Stimulated activated CD8-positive, alpha-beta memory T cell treated with anti-CD3 and anti-CD28 coated beads, Interleukin-4, amount 100 ng/mL, for 24 hours (primary cell): ENCODE data around the gene NSD1.

Experiments used
- DNase-seq: peaks from one replicate; pipeline ENCODE4 v3.0.0-alpha.2; 2020; ENCODE audit warnings: low read depth

NSD1 gene

DNA sequence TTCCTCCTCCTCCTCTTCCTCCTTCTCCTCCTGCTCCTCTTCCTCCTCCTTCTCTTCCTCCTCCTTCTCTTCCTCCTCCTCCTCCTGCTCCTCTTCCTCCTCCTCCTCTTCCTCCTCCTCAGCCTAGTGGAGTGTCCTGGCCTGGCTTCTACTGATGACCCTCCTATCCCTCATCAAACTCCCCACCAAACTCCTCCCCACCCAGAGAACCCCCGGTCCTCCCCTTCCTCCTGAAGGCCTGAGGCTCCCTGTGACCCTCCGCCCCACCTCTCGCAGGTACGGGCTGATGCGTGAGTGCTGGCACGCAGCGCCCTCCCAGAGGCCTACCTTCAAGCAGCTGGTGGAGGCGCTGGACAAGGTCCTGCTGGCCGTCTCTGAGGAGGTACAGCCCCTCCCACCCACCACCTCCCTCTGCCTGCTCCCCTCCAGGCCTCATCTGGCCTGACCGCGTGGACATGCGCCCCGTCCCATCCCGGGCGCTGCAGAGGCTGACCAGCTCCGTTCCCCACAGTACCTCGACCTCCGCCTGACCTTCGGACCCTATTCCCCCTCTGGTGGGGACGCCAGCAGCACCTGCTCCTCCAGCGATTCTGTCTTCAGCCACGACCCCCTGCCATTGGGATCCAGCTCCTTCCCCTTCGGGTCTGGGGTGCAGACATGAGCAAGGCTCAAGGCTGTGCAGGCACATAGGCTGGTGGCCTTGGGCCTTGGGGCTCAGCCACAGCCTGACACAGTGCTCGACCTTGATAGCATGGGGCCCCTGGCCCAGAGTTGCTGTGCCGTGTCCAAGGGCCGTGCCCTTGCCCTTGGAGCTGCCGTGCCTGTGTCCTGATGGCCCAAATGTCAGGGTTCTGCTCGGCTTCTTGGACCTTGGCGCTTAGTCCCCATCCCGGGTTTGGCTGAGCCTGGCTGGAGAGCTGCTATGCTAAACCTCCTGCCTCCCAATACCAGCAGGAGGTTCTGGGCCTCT is 36.3 kb upstream of the NSD1 start:
- DNase-seq = no peak

DNA sequence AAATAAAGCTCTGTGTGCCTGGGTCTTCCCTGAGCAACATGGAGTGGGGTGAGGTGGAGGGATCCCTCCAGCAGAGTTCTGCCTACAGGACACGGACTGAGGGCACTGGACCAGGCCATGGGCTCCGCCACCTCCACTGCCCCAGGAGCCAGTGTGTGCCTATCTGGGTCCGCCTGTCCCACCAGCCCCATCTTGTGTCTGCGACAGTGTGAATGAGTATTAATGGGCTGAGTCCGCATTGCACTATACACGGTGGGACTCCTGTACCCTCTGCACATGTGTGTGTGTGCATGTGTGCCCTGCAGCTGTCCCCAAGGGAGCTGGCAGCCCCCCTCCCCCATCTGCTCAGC is 35.5 kb upstream of the NSD1 start:
- no peak for DNase-seq

DNA sequence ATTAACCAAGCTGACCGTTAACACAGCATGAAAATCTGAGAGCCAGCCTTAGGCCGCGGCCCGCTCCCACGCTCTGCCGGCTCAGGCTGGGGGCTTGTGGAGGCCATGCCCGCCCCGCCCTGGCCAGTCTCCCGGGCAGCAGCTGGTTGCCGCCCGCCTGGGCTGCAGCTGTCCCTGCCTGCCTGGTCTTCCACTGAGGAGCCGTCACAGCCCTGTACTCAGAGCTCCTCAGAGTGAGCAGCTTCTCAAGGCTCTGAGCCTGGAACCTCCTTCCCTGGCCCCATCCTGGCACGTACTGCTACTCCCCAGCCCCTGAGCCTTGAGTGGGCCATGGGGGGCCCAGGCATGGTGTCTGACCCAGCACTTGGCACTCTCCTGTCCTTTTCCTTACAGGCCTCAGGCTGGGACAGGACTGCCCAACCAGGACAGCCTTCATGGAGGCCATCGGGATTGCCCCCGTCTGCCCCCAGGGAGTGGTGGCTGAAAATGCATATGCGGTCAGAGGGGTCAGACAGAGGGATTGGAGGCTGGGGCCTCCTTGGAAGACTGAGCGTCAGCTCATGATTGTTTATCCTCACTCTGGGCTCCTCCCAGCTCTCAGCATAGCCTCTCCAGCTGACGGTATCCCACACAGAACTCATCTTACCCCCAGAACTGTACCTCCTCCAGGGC is 35.0 kb upstream of the NSD1 start:
- no peak for DNase-seq

DNA sequence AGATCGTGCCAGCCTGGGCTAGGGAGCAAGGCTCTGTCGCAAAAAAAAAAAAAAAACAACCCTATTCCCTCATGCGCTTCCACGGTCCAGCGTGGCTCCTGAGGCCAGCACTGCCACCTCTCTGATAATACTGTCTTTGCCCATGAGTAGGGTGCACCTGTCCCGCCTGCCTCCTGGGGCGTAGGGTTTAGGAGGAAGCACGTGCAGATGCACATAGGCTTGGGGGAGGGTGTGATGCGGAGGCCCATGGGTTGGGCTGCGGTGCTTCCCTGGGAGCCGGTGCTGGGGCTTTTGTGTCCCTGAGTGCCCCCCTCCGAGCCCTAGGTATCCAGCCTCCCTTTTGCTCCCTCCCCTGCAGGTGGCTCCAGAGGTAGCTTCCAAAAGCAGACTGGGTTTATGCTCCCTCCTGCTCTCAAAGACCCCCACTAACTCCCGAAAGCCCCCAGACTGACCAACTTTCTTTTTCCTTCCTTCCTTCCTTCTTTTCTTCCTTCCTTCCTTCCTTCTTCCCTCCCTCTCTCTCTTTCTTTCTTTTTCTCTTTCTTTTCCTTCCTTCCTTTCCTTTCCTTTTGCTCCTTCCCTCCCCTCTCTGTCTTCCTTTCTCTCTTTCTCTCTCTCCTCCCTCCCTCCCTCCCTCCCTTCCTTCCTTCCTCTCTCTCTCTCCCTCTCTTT is 34.0 kb upstream of the NSD1 start:
- no peak for DNase-seq

DNA sequence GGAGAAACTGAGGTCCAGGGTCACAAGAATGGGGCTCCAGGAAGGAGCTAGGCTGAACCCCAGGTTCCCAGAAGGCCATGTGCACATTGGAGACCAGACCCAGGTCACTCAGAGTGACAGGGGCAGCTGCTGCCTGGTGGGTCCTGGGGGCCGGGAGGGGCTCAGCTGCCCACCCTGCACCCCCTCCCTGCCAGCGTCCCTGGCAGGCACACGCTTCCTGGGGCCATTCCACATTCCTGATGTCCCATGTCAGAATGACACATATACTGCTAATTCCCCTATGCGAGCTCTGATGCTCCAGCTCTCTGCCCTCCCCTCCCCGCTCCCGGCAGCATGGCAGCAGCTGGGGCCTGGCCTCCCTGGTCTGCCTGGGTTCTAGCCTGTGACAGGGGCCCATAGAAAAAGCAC is 32.9 kb upstream of the NSD1 start:
- DNase-seq = no peak

DNA sequence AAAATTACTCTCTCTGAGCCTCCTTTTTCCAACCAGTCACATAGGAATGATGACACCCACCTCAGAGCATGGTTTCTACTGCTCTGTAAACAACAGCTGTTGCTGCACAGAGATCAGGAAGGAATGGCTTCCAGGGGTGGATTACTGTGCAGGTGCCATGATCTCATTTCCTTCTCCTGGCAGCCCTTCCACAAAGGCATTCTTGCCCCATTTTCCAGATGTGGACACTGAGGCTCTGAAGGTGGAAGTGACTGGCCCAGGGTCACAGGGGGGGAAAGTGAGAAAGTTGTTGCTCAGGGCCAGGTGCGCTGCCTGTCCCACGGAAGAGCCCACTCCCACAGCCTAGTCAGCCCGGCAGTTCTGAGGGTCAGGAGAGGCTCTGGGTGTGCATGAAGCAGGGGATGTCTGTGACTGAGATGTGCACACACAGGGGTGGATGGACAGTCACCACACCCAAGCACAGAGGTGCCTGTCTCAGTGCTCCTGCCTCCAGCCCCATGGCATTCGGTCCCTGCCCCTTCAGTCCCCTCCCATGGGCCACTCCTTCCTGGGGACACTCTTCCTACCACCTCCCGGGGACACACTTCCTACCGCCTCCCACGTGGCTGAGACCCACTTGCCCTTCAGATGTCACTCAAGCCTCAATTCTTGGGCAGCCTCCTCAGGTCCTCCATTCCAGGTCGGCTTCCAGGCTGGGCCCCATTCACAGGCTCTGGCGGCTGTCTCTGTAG is 29.9 kb upstream of the NSD1 start:
- no peak for DNase-seq

DNA sequence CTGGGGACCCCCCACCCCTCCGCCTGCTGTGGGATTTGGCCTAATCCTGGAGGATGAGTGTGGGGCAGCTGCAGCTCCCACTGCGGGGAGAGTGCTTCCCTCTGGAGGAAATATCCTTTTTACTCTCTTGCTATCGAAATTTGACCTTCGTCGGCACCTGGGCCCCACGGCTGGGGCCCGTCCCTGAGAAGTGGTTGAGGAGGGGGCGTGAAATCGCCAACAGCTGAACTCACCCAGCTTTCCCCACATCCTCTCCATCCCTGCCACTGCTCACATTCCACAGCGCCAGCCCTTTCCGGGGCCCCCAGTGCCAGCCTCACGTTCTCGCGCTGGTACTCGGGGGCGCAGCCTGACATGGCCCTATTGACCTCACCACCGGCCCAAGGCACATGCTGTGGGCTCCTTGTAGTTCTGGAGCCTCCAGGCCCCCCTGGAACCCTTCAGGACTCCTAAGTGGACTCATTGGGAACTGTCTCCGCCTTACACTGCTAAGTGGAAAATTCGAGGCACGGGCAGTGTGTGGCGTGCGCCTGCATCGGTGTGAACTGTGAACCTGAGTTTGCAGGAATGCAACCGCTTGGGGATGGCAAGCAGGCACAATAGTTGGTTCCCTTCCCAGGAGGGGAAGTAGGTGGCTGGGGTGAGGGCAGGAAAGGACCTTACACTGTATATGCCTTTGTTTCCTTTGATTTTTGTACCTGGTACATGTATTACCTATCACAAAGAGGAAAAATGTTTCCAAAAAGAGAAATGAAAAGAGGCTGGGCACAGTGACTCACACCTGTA is 27.7 kb upstream of the NSD1 start:
- no peak for DNase-seq

DNA sequence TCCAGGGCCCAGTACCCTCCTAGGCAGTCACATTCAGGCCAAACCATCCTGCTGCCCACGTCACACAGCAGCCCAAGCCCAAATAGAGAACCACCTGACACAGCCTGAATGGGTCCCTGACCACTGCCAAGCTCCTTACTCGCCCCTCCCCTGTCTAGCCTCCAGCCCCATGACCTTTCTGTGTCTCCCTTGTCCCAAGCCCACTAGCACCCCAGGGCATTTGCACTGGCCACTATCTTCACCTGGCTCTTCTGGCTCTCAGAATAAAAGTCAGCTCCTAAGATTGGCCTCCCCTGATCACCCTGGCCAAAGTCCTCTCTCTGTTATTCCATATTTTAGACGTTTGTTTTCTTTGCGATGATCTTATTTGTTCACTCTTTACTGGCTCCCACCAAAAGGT is 26.4 kb upstream of the NSD1 start:
- no peak for DNase-seq

DNA sequence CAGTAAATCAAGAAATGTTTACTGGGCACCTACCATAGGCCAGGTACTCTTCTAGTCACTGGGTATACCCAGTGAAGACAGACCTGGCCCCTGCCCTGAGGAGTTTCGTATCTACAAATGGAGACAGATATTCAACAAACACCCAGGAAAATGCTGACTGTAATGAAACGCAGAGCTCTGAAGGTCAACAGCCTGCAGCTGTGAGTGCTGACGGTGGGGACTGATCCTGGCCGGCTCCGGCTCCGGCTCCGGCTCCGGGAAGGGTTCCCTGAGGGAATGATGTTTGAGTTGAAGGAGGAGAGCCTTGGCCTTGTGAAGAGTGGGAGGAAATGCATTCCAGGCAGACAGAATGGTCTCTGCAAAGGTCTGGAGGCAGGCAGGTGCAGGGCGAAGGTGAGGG is 23.8 kb upstream of the NSD1 start:
- no peak for DNase-seq

DNA sequence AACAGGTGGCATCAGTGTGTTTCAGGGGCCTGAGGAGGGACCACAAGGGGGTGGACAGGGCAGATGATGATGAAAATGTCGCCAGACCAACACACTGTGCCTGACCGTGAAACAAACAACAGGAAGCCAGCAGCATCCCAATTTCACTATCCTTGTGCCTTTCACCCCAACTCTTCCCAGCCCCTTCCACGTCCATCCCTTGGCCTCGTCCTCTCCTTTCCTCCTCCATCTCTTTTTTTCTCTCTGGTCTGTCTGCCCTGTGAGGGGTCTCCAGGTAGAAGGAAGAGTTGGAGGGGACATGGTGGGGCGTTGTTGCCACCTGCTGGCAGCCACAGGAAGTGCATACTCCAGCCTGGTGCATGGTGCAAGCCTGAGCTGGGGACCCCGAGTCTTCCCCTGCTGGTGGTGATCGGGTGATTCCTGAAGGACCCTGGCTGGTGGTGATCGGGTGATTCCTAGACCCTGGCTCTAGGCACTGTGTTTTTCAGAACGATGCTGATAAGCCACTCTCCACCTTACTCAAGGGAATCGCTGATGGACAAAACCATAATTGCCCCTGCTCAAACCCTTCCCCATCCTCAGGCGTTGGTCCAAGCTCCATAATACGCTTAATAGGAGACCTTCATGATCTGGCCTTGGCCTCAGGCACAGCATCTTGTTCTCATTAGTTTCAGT is 21.7 kb upstream of the NSD1 start:
- DNase-seq = peak; percentile 44

DNA sequence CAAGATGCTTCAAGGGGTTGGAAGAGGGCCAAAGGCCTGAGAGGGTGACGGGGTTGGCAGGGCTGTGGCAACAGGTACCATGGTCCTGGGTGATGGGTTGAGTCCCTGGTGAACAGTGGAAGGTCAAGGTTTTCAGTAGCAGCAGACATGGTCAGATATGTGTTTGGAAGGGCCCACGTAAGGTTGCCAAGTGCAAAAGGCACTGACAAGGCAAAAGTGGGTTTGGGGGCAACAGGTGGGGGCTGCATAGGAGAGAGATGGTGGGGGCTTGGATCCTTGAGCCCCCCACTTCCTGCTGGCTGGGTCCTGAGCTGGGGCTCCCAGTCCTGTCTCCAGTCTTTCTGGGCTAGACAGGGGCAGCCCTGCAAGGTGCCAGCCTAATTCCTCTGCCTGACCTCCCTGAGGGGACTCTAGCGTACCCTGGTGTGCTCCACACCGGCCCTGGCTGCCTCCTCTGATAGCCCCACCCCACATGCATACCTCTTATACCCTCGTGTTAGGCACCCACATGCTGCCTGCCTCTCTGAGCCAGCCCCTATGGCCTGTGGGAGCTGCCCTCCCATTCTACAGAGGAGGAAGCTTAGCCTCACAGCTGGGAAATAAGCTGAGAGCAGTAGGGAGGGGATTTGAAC is 20.9 kb upstream of the NSD1 start:
- DNase-seq = no peak

DNA sequence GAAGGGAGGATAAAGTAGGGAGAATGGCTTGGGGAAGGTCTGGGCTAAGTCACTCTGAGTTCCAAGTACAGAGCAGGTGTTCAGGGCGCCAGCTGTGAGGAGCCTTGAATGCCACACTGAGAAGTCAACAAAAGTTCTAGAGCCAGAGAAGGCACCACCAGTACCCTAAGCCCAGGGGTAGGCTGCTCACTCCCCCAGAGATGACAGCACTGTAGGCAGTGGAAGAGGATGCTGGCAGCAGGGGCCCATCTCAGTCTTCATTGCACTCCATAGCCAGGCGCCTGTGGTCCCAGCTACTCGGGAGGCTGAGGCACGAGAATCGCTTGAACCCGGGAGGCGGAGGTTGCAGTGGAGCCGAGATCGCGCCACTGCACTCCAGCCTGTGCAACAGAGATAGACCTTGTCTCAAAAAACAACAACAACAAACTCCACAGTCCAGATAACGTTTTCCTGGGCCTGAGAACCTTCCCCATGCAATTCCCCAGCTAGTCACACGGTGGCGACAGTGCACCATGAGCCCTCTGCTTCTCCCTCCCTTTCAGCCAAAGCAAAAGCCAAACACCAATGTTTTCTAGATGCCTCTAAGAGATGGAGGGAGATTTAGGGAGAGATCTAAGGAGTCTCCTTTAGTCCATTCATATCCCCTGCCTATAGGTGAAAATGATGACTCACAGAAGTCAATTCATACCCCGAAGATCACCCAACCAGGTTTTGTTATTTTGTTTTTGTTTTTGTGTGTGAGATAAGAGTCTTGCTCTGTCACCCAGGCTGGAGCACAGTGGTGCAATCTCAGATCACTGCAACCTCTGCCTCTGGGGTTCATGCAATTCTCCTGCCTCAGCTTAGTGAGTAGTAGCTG is 19.8 kb upstream of the NSD1 start:
- peak; percentile 58 for DNase-seq

DNA sequence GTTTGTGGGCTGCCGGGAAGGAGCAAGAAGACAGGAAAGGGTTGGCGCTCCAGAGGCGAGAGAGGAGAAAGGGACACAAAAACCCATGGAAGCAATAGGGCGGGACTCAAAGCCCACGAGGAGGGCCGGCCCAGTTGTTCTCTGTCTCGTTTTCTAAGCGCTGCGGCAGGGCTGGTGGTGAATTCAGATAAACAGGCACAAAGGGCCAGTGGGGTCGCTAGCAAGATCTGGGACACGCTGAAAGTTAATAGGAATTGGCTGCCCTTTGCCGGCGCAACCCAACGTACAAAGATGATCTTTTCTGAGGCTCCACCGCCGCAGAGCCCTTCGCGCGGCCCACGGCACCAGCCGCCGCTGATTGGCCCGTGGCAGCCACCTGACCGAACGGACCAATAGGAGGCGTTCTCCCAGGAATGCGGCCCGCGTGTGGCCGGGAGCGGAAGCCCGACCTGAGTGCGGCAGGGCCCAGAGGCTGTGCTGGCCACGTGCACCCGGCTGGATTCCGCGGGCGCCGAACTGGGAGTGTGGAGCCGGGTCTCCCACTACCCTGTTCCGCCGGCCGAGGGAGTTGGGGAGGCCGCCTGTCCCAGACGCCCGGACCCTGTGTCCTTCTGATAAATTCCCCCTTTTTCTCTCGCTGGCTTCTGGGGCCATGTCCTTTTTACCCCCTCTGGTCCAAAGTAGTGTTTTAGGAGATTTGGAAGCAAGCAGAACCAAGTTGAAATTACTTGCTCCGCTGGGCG is 16.8 kb upstream of the NSD1 start:
- peak; percentile 73 for DNase-seq

DNA sequence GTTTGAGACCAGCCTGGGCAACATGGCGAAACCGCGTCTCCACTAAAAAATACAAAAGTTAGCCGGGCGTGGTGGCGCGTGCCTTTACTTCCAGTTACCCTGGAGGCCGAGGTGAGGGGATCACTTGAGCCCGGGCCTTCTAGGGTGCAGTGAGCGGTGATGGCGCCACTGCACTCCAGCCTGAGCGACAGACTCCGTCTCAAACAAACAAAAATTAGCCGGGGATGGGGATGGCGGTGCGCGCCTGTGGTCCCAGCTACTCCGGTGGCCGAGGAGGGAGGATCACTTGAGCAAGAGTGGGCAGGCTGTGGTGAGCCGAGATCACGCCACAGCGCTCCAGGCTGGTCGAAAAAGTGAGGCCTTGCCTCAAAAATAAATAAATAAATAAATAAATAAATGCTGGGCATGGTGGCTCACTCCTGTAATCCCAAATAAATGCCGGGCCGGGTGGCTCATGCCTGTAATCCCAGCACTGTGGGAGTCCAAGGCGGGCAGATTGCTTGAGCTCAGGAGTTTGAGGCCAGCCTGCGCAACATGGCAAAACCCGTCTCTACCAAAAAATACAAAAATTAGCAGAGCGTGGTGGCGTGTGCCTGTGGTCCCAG is 16.0 kb upstream of the NSD1 start:
- no peak for DNase-seq

DNA sequence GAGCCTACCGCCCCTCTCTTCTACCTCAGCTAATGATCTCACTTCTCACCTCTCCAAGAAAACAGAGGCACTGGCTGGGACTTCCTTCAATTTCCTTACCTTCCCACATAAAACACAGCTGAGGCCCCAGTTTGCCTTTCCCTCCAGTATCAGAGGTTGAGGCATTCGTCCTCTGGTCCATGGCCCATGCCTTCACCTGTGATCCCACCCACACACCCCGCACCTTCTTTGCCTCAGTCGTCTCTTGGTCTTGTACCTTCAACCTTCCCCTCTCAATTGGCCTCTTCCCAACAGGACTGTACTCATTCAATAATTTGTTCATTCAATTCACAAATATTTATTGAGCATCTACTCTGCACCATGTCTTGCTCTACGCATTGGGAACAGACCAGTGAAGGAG is 11.0 kb upstream of the NSD1 start:
- DNase-seq = no peak

DNA sequence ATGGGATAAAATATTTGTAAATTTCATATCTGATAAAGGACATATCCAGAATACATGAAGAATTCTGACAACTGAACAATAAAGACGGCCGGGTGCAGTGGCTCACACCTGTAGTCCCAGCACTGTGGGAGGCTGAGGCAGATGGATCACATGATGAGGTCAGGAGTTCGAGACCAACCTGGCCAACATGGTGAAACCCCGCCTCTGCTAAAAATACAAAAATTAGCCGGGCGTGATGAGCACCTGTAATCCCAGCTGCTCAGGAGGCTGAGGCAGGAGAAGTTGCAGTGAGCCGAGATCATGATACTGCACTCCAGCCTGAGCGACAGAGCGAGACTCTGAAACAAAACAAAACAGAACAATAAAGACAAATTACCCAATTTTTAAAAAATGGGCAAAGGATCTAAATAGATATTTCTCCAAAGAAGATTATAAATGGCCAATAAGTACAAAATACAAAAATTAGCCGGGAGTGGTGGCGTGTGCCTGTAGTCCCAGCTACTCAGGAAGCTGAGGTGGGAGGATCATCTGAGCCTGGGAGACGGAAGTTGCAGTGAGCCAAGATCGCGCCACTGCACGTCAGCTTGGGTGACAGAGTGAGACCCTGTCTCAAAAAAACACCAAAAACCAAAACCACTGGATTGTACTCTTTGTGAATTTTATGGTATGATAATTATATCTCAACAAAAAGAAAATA is 9.6 kb upstream of the NSD1 start:
- no peak for DNase-seq

DNA sequence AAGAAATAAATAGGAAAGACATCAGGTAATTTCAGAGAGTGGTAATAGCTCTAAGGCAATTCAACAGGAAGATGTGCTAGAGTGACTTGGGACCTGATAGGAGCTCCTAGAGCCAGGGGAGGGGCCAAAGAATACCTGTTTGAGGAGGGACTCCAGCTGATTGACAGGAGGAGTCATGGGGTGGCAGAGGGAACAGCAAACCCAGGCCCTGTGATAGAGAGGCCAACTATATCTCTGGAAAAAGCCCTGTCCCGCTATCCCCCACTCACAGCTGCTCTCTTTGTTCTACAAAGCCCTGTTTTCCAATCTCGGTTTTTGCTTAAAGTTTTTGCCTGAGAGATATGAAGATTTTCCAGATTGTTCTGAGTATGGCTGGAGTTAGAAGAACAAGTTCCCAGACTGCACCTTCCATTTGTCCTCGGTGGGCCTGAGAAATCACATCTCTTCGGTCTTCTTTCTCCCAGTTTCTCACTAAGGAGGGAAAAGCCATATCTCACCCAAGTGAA is 9.0 kb upstream of the NSD1 start:
- no peak for DNase-seq

DNA sequence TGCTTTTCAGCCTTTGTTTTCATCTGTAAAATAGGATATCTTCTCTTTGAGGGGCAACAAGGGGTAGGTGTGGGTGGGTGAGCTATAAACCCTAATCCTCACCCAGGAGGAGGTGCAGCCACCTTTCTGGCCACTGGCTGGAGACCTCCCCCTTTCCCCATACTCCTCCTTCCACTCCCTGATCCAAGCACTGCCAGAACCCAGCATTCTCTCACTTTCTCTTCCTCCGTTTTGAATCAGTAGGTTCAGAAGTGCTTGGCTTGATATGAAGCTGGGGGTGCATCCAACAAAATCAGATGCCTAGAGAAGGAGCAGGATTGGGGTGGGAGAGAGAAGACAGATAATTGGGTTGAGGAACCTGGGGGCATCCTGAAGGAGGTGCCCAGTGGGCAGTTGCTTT is 6.8 kb upstream of the NSD1 start:
- no peak for DNase-seq
